ENCODE measurements around the gene OR1I1.

The OR1I1 gene

GRCh38 chr19:15107061-15108010 lies 25.3 kb downstream of the OR1I1 start, which contains the start of gene SYDE1:
TSS of gene SYDE1 (plus strand) at chr19:15107401. CDS start at chr19:15107434, 33 bp downstream.
- no peak for DNase-seq (ENCODE audit: low read depth)
- TF ChIP-seq CTCF (IDR thresholded peaks at IDR 0.05; ENCODE audit: insufficient read depth, low read depth, low read length, missing control alignments), result no peak
- H3K4me3 ChIP-seq (ENCODE audit: low read depth, low read length), result no peak within 1 kb of the TSS

GRCh38 chr19:15108145-15108844 lies 26.3 kb downstream of the OR1I1 start:
- no peak for DNase-seq (ENCODE audit: low read depth)
- no peak for TF ChIP-seq CTCF (IDR thresholded peaks at IDR 0.05; ENCODE audit: insufficient read depth, low read depth, low read length, missing control alignments)
- no peak overlapping the region for H3K4me3 ChIP-seq (ENCODE audit: low read depth, low read length)

- no peak for TF ChIP-seq CTCF (IDR thresholded peaks at IDR 0.05; ENCODE audit: insufficient read depth, low read depth, low read length, missing control alignments)
- no peak for DNase-seq (ENCODE audit: low read depth)
- no peak overlapping the region for H3K4me3 ChIP-seq (ENCODE audit: low read depth, low read length)
Measured at GRCh38 chr19:15108845-15109767, 27.1 kb downstream of the OR1I1 start.

- no peak for TF ChIP-seq CTCF (IDR thresholded peaks at IDR 0.05; ENCODE audit: insufficient read depth, low read depth, low read length, missing control alignments)
- no peak for DNase-seq (ENCODE audit: low read depth)
- no peak overlapping the region for H3K4me3 ChIP-seq (ENCODE audit: low read depth, low read length)
Measured at GRCh38 chr19:15109768-15110417, 27.9 kb downstream of the OR1I1 start.

GRCh38 chr19:15110418-15110815 lies 28.4 kb downstream of the OR1I1 start:
- no peak for DNase-seq (ENCODE audit: low read depth)
- H3K4me3 ChIP-seq (ENCODE audit: low read depth, low read length), result no peak overlapping the region
- TF ChIP-seq CTCF (IDR thresholded peaks at IDR 0.05; ENCODE audit: insufficient read depth, low read depth, low read length, missing control alignments), result no peak

GRCh38 chr19:15111758-15112157 lies 29.7 kb downstream of the OR1I1 start:
- DNase-seq (ENCODE audit: low read depth), result no peak
- no peak for TF ChIP-seq CTCF (IDR thresholded peaks at IDR 0.05; ENCODE audit: insufficient read depth, low read depth, low read length, missing control alignments)
- H3K4me3 ChIP-seq (ENCODE audit: low read depth, low read length), result no peak overlapping the region
